Colonic mucosa (tissue), 4 donors: ENCODE results near the gene ABHD17A. TPM values are rescaled to one million over a fixed set of nuclear protein-coding genes. Genes with fewer than 3 reads are reported as not detected.
"Not testable (repeated sequence)": the region's sequence is repeated elsewhere in the genome, so short reads cannot be mapped to it uniquely, and the experiment has no call there.

Source experiments
- DNase-seq: peaks from one replicate; pipeline ENCODE4 v3.0.0-alpha.2; 2020
- H3K27ac ChIP-seq: fragments of 200-600 bp; one replicate; pipeline ENCODE4 v1.8.0; 2021
- H3K27me3 ChIP-seq: fragments of 200-600 bp; one replicate; pipeline ENCODE4 v1.8.0; 2021
- H3K36me3 ChIP-seq: fragments of 200-600 bp; one replicate; pipeline ENCODE4 v1.8.0; 2021
- H3K4me1 ChIP-seq: fragments of 200-600 bp; one replicate; pipeline ENCODE4 v1.8.0; 2021; ENCODE audit warnings: mild to moderate bottlenecking
- H3K4me3 ChIP-seq: fragments of 200-600 bp; one replicate; pipeline ENCODE4 v1.8.0; 2021
- H3K9ac ChIP-seq, 2 donors: one replicate each; pipeline ENCODE4 v1.7.0; 2013; ENCODE audit warnings: control low read depth in 2 of 2, low read depth in 2 of 2, low read length in 2 of 2
- H3K9me3 ChIP-seq: fragments of 200-600 bp; one replicate; pipeline ENCODE4 v1.8.0; 2021
- intact Hi-C: fragments of 100-400 bp; cut with DNase I; formaldehyde crosslinking; loops from one replicate; pipeline ENCODE4 v1.14.1; 2022
- total RNA-seq, 2 donors: library from RNA; stranded (reverse); fragmentation: NEBNext Ultra II Directional in 1 of 2; extraction: Animal tissue kit (Norgen Biotek cat#: 25700) in 1 of 2; gene quantifications; one replicate each; pipeline ENCODE4 v1.2.1, GENCODE V29; 2021
- TF ChIP-seq, protein P1 (sequence below): fragments of 200-600 bp; IDR thresholded peaks from one replicate; pipeline ENCODE4 v1.8.0; 2022; ENCODE audit warnings: antibody characterized with exemption, mild to moderate bottlenecking
- donor health status: healthy.
- donor health status: DM: no; HTN: no; CAD: no.
- donor health status: DM: no; HTN: no; CAD: no.

Gene ABHD17A
- total RNA-seq, 2 donors from 2014 or later, result 53.3 to 78.5 TPM

DNA sequence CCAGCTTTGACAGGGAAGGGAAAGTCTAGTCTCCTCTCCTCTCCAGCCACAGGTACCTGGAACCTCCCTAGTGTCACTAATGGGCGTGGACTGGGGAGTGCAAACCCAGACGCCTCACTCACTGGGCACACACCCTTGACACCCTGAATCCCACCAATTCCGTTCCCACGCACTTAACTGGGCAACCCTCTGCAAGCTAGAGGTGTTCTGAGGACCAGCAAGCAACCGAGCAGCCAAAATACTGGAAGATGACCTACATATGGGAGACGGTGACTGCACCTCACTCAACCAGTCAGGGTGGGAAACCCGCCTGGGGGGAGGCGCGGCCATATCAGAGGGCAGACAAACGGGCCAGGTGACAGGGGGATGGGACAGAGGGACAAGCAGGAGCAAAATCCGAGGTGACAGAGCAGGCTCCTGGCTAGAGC, 991 bp downstream of the ABHD17A start:
- intact Hi-C loops, result no loop called here
- H3K27me3 ChIP-seq, result no peaks in the 10 kb centered on the region
- TF ChIP-seq, protein P1, sequence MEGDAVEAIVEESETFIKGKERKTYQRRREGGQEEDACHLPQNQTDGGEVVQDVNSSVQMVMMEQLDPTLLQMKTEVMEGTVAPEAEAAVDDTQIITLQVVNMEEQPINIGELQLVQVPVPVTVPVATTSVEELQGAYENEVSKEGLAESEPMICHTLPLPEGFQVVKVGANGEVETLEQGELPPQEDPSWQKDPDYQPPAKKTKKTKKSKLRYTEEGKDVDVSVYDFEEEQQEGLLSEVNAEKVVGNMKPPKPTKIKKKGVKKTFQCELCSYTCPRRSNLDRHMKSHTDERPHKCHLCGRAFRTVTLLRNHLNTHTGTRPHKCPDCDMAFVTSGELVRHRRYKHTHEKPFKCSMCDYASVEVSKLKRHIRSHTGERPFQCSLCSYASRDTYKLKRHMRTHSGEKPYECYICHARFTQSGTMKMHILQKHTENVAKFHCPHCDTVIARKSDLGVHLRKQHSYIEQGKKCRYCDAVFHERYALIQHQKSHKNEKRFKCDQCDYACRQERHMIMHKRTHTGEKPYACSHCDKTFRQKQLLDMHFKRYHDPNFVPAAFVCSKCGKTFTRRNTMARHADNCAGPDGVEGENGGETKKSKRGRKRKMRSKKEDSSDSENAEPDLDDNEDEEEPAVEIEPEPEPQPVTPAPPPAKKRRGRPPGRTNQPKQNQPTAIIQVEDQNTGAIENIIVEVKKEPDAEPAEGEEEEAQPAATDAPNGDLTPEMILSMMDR, result no peak
- peak overlapping the region; percentile 95 for H3K4me3 ChIP-seq
- peak overlapping the region; percentile 82 for H3K27ac ChIP-seq
- no peaks in the 10 kb centered on the region for H3K36me3 ChIP-seq
- H3K9me3 ChIP-seq, result no peaks in the 10 kb centered on the region
- peak; percentile 57 for DNase-seq
- H3K9ac ChIP-seq, result peak overlapping the region; percentile 94 to 95
- peaks cover 10% of the 10 kb centered on the region for H3K4me1 ChIP-seq

- no peaks in the 10 kb centered on the region for H3K36me3 ChIP-seq
- H3K4me1 ChIP-seq, result peaks cover 10% of the 10 kb centered on the region
- no peak for DNase-seq
- no peaks in the 10 kb centered on the region for H3K27me3 ChIP-seq
- intact Hi-C loops, result no loop called here
- TF ChIP-seq, protein P1, result no peak
- H3K9me3 ChIP-seq, result no peaks in the 10 kb centered on the region
- peak overlapping the region; percentile 94 to 95 for H3K9ac ChIP-seq
- peak overlapping the region; percentile 82 for H3K27ac ChIP-seq
- peak overlapping the region; percentile 95 for H3K4me3 ChIP-seq
Observed at GRCh38 chr19:1883784-1884183, 1.5 kb downstream of the ABHD17A start.

- no peak for DNase-seq
- peaks cover 10% of the 10 kb centered on the region for H3K4me1 ChIP-seq
- H3K36me3 ChIP-seq, result no peaks in the 10 kb centered on the region
- H3K9me3 ChIP-seq, result no peaks in the 10 kb centered on the region
- peak overlapping the region; percentile 82 for H3K27ac ChIP-seq
- TF ChIP-seq, protein P1, result no peak
- peak overlapping the region; percentile 95 for H3K4me3 ChIP-seq
- H3K9ac ChIP-seq, result peak overlapping the region; percentile 94 to 95
- H3K27me3 ChIP-seq, result no peaks in the 10 kb centered on the region
- intact Hi-C loops, result no loop called here
Observed at GRCh38 chr19:1882786-1883692, 2.3 kb downstream of the ABHD17A start.

DNA sequence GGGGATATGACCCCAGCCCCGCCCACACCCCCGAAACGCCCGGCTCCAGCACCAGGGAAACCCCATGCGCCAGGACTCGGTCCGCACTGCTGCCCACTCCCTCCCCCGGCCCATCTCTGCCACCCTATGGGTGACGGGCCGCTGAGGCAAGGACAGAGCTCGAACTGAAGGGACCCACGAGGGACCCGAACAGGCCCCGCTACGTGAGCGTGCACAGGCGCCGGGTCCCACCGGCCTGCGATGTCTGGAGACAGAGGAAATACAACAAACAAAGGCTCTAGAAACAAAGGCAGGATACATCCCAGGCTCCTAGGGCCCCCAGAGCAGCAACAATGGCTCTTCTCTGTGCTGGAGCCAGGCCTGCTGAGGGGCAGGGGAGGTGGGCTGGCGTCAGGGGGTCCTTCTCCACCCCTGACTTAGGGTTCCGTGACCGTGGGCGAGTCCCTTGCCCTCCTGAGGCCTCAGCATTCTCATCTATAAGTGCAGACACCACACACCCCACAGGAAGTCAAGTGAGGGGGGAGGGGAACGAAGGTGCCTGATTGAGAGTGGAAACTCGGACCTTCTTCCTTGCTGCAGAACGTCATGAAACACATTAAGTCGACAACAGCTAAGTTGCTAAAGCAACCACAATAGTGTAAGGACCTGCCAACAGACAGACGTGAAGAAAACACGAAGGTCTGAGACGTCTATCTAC, 3.1 kb downstream of the ABHD17A start:
- no peak for DNase-seq
- H3K27me3 ChIP-seq, result no peaks in the 10 kb centered on the region
- peak overlapping the region in 1 of 2 donors; percentile 95 for H3K9ac ChIP-seq
- peak overlapping the region; percentile 15 for H3K27ac ChIP-seq
- no peaks in the 10 kb centered on the region for H3K36me3 ChIP-seq
- intact Hi-C loops, result no loop called here
- no peaks in the 10 kb centered on the region for H3K9me3 ChIP-seq
- no peak overlapping the region for H3K4me3 ChIP-seq
- TF ChIP-seq, protein P1, result no peak
- peaks cover 10% of the 10 kb centered on the region for H3K4me1 ChIP-seq

- H3K36me3 ChIP-seq, H3K9me3 ChIP-seq, intact Hi-C loops, H3K27me3 ChIP-seq, H3K9ac ChIP-seq, H3K4me3 ChIP-seq, DNase-seq: not testable (repeated sequence)
- peaks cover 10% of the 10 kb centered on the region for H3K4me1 ChIP-seq
- H3K27ac ChIP-seq, result peak overlapping the region; percentile 15
Observed at GRCh38 chr19:1881393-1882088, 3.8 kb downstream of the ABHD17A start.
